ENCODE measurements around the gene OPCML.

Gene OPCML

DNA sequence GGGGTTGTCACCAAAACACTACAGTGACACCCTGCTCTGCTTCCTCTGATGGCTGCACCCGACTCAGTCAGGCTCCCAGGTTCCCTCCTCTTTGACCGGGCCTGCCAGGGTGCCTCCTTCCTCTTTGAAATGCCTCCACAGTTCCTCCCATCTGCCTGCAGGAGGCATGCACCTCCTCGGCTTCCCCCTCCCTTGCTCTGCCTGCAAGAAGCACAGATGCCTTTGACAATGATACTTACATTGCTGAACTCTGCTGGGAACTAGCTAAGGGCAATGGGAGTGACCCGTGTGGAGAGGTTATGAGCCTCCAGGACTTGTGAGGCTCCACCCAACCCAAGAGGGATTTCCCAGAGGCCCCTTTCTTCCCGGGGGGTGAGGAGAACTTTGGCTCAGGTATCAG is 674.1 kb downstream of the OPCML start:
- Histone ChIP-seq H3K4me1 (ENCODE audit: insufficient read depth, low read length) (peaks cover 7% of the 10 kb centered on the region), H3K36me3 (ENCODE audit: insufficient read depth, low read length) (no peaks in the 10 kb centered on the region), H3K9ac (ENCODE audit: low read depth, low read length) (no peak overlapping the region), H3K9me3 (ENCODE audit: control insufficient read depth, insufficient read depth, low read length) (peaks cover 13% of the 10 kb centered on the region)

DNA sequence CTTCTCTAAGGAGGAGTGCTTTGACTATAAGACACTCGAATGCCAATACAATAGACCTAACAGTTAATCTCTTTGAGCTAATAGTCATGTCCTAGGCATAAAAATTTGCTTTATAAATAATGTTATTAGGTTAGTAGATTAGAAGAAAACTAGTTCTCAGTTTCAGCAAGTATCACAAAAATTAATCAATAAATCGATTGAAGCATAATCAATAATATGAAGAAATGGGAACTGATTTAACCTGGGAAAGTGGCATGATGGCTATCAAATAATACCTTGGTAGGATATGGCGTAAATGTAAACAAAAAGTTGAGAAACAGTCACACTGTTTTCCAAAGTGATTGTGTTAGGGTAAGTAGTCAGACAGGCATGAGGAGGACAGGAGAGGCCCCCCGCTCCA is 676.3 kb downstream of the OPCML start:
- peaks cover 7% of the 10 kb centered on the region for H3K4me1 ChIP-seq (ENCODE audit: insufficient read depth, low read length)
- no peaks in the 10 kb centered on the region for H3K36me3 ChIP-seq (ENCODE audit: insufficient read depth, low read length)
- H3K9ac ChIP-seq (ENCODE audit: low read depth, low read length) = no peak overlapping the region
- peaks cover 13% of the 10 kb centered on the region for H3K9me3 ChIP-seq (ENCODE audit: control insufficient read depth, insufficient read depth, low read length)

DNA sequence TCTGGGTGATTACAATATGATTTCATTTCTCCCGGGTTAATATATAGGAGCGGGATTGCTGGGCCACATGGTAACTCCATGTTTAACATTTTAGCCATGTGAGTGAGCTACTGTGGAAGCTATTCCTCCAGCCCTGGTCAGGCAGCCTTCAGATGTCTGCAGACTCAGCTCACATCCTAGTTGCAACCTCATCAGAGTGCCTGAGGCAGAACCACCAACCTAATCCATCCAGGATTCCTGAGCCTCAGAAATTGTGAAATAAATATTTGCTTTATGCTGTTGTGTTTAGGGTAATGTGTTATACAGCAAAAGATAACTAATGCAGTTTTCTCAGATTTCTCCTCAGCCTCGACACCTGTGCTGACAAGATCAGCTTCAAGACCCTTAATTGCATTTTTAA is 676.8 kb downstream of the OPCML start:
- Histone ChIP-seq H3K9ac (ENCODE audit: low read depth, low read length) (no peak overlapping the region), H3K36me3 (ENCODE audit: insufficient read depth, low read length) (no peaks in the 10 kb centered on the region), H3K9me3 (ENCODE audit: control insufficient read depth, insufficient read depth, low read length) (peaks cover 13% of the 10 kb centered on the region), H3K4me1 (ENCODE audit: insufficient read depth, low read length) (peaks cover 7% of the 10 kb centered on the region)

DNA sequence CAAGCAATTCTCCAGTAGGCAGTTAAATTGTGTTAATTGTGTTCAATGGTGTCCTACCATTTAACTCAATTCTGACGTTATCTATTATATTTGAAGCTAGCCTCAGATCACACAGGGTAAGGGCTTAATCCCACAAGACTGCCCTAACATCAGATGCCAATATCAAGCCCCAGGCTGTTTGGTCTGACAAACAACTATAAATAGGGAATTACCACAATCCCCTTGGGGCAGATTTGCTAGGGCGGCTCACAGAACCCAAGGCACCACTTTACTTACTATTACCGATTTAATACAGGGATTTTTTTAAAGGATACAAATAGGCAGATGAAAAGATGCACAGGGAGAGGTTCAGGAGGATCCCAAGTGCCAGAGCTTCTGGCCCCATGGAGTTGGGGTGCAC is 678.4 kb downstream of the OPCML start:
- Histone ChIP-seq H3K9me3 (ENCODE audit: control insufficient read depth, insufficient read depth, low read length) (peaks cover 13% of the 10 kb centered on the region), H3K4me1 (ENCODE audit: insufficient read depth, low read length) (peaks cover 7% of the 10 kb centered on the region), H3K9ac (ENCODE audit: low read depth, low read length) (no peak overlapping the region), H3K36me3 (ENCODE audit: insufficient read depth, low read length) (no peaks in the 10 kb centered on the region)

DNA sequence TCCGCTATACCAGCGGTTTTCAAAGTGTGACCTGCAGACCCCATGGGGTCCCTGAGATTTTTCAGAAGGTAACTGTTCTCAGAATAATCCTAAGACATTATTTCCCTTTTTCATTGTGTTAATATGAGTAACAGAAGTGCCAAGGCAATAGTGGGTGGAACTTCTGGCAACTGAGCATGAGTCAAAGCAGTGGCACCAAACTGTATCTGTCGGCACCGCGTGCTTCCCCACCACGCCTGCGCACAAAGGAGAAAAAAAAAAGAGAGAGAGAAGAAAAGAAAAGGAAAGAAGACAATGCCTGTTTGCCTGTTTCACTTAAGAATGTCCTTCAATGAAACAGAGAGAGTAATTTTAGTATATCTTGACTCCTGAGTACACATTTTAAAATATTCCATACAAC is 679.9 kb downstream of the OPCML start:
- Histone ChIP-seq H3K4me1 (ENCODE audit: insufficient read depth, low read length) (no peaks in the 10 kb centered on the region), H3K36me3 (ENCODE audit: insufficient read depth, low read length) (no peaks in the 10 kb centered on the region), H3K9me3 (ENCODE audit: control insufficient read depth, insufficient read depth, low read length) (peaks cover 13% of the 10 kb centered on the region), H3K9ac (ENCODE audit: low read depth, low read length) (no peak overlapping the region)

DNA sequence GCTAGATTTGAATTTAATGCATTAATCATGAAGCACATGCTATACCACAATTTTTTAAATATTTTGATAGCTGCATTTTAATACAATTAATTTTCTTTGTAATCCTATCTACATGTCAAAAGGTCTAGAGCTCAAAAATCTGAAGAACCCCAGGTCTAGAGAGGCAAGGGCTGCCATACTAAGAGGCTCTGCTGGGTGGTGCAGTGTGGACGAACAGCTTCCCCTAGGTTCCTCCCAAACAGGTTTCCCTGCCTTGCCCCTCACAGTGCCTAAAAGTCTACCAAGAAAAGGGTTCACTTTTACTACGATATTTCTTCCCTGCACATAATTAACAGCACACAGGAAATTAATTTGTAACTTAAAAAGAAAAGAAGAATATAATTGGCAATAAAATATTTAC is 681.1 kb downstream of the OPCML start:
- H3K4me1 ChIP-seq (ENCODE audit: insufficient read depth, low read length) = no peaks in the 10 kb centered on the region
- no peaks in the 10 kb centered on the region for H3K36me3 ChIP-seq (ENCODE audit: insufficient read depth, low read length)
- H3K9me3 ChIP-seq (ENCODE audit: control insufficient read depth, insufficient read depth, low read length) = peaks cover 13% of the 10 kb centered on the region
- H3K9ac ChIP-seq (ENCODE audit: low read depth, low read length) = no peak overlapping the region

DNA sequence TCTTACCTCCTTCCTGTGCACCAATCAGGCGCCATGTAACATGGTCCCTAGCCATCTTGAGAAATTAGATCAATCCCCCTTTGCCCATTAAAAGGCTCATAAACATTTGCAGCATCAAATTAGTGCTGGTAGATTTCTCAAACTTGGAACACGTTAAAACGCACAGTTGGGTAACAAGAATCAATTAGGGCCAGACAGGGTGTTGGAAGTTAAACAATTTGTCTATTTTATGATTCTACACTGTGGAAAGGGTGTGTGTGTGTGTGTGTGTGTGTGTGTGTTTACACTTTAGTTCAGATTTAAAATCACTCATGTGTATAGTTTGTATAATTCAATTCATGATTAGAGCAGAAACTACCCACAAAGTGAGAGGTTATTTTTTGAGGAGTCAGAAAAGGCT is 682.0 kb downstream of the OPCML start:
- Histone ChIP-seq H3K9ac (ENCODE audit: low read depth, low read length) (no peak overlapping the region), H3K9me3 (ENCODE audit: control insufficient read depth, insufficient read depth, low read length) (peaks cover 7% of the 10 kb centered on the region; the same call in 1 of the 2 replicates), H3K4me1 (ENCODE audit: insufficient read depth, low read length) (no peaks in the 10 kb centered on the region), H3K36me3 (ENCODE audit: insufficient read depth, low read length) (no peaks in the 10 kb centered on the region)

DNA sequence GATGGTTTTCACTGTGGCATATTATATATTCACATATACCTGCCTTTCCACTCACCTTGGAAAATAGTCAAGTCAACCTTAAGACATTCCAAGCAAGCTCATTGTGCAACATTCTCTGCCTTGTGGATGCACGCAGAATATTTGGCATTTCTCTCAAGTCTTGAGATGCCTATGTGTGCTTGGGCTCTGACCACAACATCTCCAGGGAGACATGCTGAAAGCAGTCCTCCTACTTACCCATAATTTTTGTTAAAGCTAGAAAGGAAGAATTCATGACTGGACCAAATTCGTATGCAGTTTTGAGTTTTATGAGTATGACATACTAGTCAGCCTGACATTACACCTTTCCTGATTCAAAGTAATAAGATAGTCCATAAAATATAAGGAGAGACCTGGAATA is 684.0 kb downstream of the OPCML start:
- Histone ChIP-seq H3K9me3 (ENCODE audit: control insufficient read depth, insufficient read depth, low read length) (no peaks in the 10 kb centered on the region), H3K36me3 (ENCODE audit: insufficient read depth, low read length) (no peaks in the 10 kb centered on the region), H3K4me1 (ENCODE audit: insufficient read depth, low read length) (peaks cover 3% of the 10 kb centered on the region; the same call in 1 of the 2 replicates), H3K9ac (ENCODE audit: low read depth, low read length) (no peak overlapping the region)

DNA sequence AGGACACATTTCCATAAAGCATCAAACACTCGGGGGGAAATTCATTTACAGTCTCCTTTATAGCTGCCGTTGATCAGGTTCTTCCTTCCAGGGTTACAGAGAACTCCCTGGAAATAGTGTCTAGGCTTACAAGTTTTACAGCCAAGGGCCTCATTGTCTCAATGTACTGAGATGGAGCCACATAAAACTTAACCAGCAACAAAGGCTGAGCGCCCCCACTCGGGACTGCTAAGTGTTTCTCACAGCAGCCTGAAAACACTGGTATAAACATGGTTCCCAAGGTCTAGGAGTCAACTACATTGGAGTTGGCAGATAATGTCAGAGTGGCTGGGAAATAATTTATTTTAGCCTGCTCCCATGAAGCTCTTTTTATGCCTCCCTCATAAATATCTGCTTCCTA is 686.2 kb downstream of the OPCML start:
- H3K36me3 ChIP-seq (ENCODE audit: insufficient read depth, low read length) = no peaks in the 10 kb centered on the region; the same call in 1 of the 2 replicates
- H3K9ac ChIP-seq (ENCODE audit: low read depth, low read length) = no peak overlapping the region
- peaks cover 10% of the 10 kb centered on the region; the same call in 1 of the 2 replicates for H3K4me1 ChIP-seq (ENCODE audit: insufficient read depth, low read length)
- no peaks in the 10 kb centered on the region for H3K9me3 ChIP-seq (ENCODE audit: control insufficient read depth, insufficient read depth, low read length)

DNA sequence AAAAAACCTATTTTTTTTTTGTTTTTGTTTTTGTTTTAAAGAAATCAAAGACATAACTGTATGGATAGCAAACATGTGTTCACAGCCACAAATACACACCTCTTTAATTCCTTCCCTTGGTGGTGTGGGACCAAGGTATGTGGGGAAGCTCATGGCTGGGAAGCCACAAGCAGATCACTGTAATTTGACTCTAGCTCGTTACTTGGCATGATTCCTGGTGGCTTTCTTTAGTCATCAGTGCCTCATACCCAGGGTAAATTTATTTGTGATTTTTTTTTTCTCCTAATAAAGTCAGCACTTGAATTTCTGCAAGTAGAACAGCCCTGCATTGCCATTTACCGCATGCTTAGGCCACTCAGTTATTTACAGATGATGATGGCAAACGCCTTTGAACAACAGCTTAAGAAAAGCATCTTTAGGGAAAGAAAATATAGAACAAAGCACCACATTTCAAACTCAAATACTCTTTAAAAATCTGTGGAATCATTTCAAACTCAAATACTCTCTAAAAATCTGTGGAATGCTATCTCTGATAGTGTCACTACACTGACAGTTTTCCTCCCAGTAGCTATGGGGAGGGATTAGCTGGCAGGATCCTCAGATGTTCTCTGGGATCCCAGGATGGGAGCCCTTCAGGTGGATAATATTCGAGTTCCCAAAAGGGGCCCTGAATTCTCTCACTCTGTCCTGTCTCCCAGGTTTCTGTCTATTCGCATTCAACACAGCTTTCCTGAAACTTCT is 687.2 kb downstream of the OPCML start:
- Histone ChIP-seq H3K4me1 (ENCODE audit: insufficient read depth, low read length) (peaks cover 10% of the 10 kb centered on the region; the same call in 1 of the 2 replicates), H3K36me3 (ENCODE audit: insufficient read depth, low read length) (no peaks in the 10 kb centered on the region; the same call in 1 of the 2 replicates), H3K9me3 (ENCODE audit: control insufficient read depth, insufficient read depth, low read length) (no peaks in the 10 kb centered on the region), H3K9ac (ENCODE audit: low read depth, low read length) (no peak overlapping the region)

DNA sequence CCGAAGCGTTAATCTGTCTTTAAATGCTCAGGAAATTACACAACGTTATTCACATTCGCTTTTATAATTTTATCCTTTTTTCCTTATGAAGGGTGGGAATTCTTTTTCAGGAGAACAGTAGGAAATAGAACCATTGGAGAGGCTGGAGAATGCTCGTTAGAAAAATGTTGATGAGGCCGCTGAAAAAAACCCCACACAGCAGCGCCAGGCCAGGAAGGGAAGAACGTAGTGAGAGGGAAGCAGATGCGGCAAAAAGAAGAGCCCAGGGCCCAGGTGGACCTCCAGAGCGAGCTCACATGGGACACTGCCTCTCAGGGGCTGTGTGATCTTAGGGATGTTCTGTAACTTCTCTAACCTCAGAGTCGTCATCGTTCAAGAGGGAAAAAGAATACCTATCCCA is 691.6 kb downstream of the OPCML start:
- Histone ChIP-seq H3K9ac (ENCODE audit: low read depth, low read length) (no peak overlapping the region), H3K4me1 (ENCODE audit: insufficient read depth, low read length) (peaks cover 17% of the 10 kb centered on the region; the same call in 1 of the 2 replicates), H3K36me3 (ENCODE audit: insufficient read depth, low read length) (no peaks in the 10 kb centered on the region; the same call in 1 of the 2 replicates), H3K9me3 (ENCODE audit: control insufficient read depth, insufficient read depth, low read length) (no peaks in the 10 kb centered on the region)

DNA sequence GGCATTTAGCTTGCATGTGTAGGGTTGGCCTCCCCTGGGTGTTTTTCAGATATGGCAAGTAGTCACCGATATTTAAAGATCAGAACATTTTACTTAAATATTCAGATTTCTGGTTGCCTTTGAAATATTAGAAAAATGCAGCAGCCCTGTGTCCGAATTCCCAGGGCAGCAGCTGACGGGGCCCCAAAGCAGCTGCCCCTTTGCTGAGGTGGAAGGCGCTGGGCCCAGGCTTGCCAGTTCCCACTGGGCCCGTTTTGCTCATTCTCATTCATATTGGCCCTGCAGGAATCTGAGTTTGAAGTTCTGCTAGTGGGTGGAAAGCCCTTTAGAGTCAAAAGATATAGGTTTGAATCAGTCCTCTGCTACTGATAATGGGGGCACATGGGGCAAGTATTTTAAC is 692.1 kb downstream of the OPCML start:
- H3K9me3 ChIP-seq (ENCODE audit: control insufficient read depth, insufficient read depth, low read length) = no peaks in the 10 kb centered on the region
- no peaks in the 10 kb centered on the region; the same call in 1 of the 2 replicates for H3K36me3 ChIP-seq (ENCODE audit: insufficient read depth, low read length)
- peaks cover 17% of the 10 kb centered on the region; the same call in 1 of the 2 replicates for H3K4me1 ChIP-seq (ENCODE audit: insufficient read depth, low read length)
- no peak overlapping the region for H3K9ac ChIP-seq (ENCODE audit: low read depth, low read length)

DNA sequence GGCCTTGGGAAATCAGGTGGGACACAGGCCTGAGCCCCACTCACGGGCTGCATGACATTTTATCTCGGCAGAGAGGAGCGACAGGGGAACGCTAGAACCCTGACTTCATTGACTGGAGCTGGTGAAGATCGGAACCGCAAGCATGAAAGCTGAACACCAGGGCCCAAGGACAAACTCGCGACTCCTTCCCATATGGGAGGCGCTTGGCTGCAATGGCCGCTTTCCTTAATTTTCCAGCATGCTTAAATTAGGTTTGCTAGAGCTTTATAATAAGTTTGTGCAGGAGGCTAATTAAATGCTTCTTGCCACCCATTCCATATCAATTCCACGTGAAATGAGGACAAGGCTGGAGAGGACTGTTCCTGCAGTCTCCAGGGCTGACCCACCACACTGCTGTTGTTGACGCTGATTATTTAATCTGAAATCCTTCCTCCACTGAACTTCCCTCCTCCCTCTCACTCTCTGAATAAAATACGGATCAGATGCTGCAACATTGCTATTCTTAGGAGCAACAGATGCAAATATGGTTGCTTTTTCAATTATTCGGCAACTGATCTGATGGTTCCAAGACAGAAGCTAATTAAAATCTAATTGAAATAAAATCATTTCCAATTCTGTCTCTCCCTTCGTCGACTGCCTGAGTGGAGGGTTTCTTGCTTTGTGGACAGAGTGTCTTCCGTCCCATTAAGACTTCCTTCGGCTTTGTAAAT is 692.9 kb downstream of the OPCML start:
- Histone ChIP-seq H3K9me3 (ENCODE audit: control insufficient read depth, insufficient read depth, low read length) (no peaks in the 10 kb centered on the region), H3K36me3 (ENCODE audit: insufficient read depth, low read length) (no peaks in the 10 kb centered on the region; the same call in 1 of the 2 replicates), H3K9ac (ENCODE audit: low read depth, low read length) (no peak overlapping the region), H3K4me1 (ENCODE audit: insufficient read depth, low read length) (peaks cover 15% of the 10 kb centered on the region; the same call in 1 of the 2 replicates)

DNA sequence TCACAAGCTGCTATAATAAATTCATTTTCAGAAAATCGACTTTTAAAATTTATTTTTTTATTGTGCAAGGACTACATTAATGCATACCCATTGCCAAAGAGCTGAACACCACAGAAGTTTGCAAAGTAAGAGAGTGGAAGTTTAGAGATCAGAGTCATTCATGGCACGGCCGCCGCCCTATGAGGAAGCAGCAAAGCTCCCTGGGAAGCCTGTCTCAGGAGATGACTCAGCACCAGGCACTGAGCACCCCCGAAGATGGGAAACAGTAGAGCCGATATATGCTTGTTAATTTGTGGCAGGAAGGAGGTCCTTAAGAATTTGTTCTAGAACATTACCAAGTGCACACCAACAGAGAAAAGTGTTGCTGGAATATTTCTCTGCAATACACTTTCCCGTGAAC is 693.7 kb downstream of the OPCML start:
- peaks cover 15% of the 10 kb centered on the region; the same call in 1 of the 2 replicates for H3K4me1 ChIP-seq (ENCODE audit: insufficient read depth, low read length)
- no peaks in the 10 kb centered on the region for H3K9me3 ChIP-seq (ENCODE audit: control insufficient read depth, insufficient read depth, low read length)
- no peaks in the 10 kb centered on the region; the same call in 1 of the 2 replicates for H3K36me3 ChIP-seq (ENCODE audit: insufficient read depth, low read length)
- no peak overlapping the region for H3K9ac ChIP-seq (ENCODE audit: low read depth, low read length)

DNA sequence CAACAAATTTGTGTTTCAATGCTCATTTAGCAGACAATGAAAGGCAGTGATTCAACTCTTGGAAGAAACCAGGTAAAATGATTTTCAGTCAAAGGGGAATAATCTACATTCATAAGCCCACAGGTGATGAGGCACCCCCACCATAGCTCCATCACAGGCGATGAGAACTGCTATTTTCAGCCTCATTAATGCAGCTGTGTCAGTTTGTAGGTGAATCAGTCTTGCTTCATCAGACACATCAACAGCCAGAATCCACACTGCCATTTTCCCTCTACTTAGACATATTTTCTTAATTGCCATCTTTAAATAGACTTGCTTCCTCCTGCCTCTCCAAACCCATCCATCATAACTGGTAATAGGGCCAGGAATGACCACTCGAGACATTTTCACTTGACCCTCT is 701.0 kb downstream of the OPCML start:
- H3K4me1 ChIP-seq (ENCODE audit: insufficient read depth, low read length) = no peaks in the 10 kb centered on the region
- no peak overlapping the region for H3K9ac ChIP-seq (ENCODE audit: low read depth, low read length)
- no peaks in the 10 kb centered on the region for H3K9me3 ChIP-seq (ENCODE audit: control insufficient read depth, insufficient read depth, low read length)
- no peaks in the 10 kb centered on the region for H3K36me3 ChIP-seq (ENCODE audit: insufficient read depth, low read length)
